HepG2 (cell line): ENCODE data around the gene GP1BA. TPM values are rescaled to one million over a fixed set of nuclear protein-coding genes. Genes with fewer than 3 reads are reported as not detected.

Experiments used
- AHR ChIP-seq: IDR thresholded peaks from 2 replicates; pipeline ENCODE4 v1.6.1; 2018; ENCODE audit warnings: missing genetic modification reagents, missing compliant biosample characterization
- ATF1 ChIP-seq: IDR thresholded peaks from 2 replicates; pipeline ENCODE4 v1.6.1; 2016; ENCODE audit warnings: mild to moderate bottlenecking, control low read depth
- ATRX ChIP-seq: sonication (generic); formaldehyde crosslinking; IDR thresholded peaks from 2 replicates; pipeline ENCODE4 v1.4.0; 2020; ENCODE audit warnings: missing genetic modification reagents, borderline replicate concordance
- DNMT3B ChIP-seq: conservative IDR thresholded peaks from 2 replicates; pipeline ENCODE4 v1.6.1; 2016; ENCODE audit warnings: missing biosample characterization, control low read depth
- FOXM1 ChIP-seq: sonication (generic); formaldehyde crosslinking; IDR thresholded peaks from 2 replicates; pipeline ENCODE4 v1.5.0; 2020; ENCODE audit warnings: missing genetic modification reagents
- GABPB1 ChIP-seq: IDR thresholded peaks from 2 replicates; pipeline ENCODE4 v1.6.1; 2016; ENCODE audit warnings: mild to moderate bottlenecking, missing genetic modification reagents, moderate library complexity, missing compliant biosample characterization
- GPN1 ChIP-seq: sonication (generic); formaldehyde crosslinking; IDR thresholded peaks from 2 replicates; pipeline ENCODE4 v1.5.1; 2020; ENCODE audit warnings: missing genetic modification reagents, borderline replicate concordance
- MLLT10 ChIP-seq: sonication (generic); formaldehyde crosslinking; IDR thresholded peaks from 2 replicates; pipeline ENCODE4 v1.4.0; 2020; ENCODE audit warnings: missing genetic modification reagents
- NCOR1 ChIP-seq: fragments of 200-600 bp; sonication (generic); IDR thresholded peaks from 2 replicates; pipeline ENCODE4 v1.7.0; 2017; ENCODE audit warnings: antibody characterized with exemption, low read length, borderline replicate concordance
- NFE2L2 ChIP-seq: fragments of 150-350 bp; IDR thresholded peaks from 2 replicates; pipeline ENCODE4 v1.6.1; 2014; ENCODE audit warnings: low read length
- NR1H2 ChIP-seq: sonication (generic); formaldehyde crosslinking; IDR thresholded peaks from 2 replicates; pipeline ENCODE4 v1.8.1; 2022; ENCODE audit warnings: low read depth, missing genetic modification reagents, borderline replicate concordance
- RFX1 ChIP-seq: fragments of 450-650 bp; IDR thresholded peaks from 2 replicates; pipeline ENCODE4 v1.6.1; 2017
- SIX1 ChIP-seq: sonication (generic); formaldehyde crosslinking; IDR thresholded peaks from 2 replicates; pipeline ENCODE4 v1.4.0; 2020; ENCODE audit warnings: missing genetic modification reagents, borderline replicate concordance
- TEAD3 ChIP-seq: optimal IDR thresholded peaks from 2 replicates; pipeline ENCODE3; 2016; ENCODE audit warnings: borderline replicate concordance
- ZEB1 ChIP-seq: IDR thresholded peaks from 2 replicates; pipeline ENCODE4 v1.6.1; 2012; ENCODE audit warnings: mild to moderate bottlenecking, low read depth, inconsistent platforms; ENCODE audit not compliant: insufficient replicate concordance
- ZKSCAN5 ChIP-seq: sonication (generic); formaldehyde crosslinking; IDR thresholded peaks from 2 replicates; pipeline ENCODE4 v1.5.1; 2020; ENCODE audit warnings: mild to moderate bottlenecking, missing genetic modification reagents
- ZNF274 ChIP-seq: sonication (generic); formaldehyde crosslinking; IDR thresholded peaks from 2 replicates; pipeline ENCODE4 v1.5.1; 2020; ENCODE audit warnings: mild to moderate bottlenecking, missing genetic modification reagents
- ZNF33A ChIP-seq: sonication (generic); formaldehyde crosslinking; IDR thresholded peaks from 2 replicates; pipeline ENCODE4 v1.5.1; 2020; ENCODE audit warnings: missing genetic modification reagents, mild to moderate bottlenecking, moderate library complexity, borderline replicate concordance
- ZNF431 ChIP-seq: sonication (generic); formaldehyde crosslinking; IDR thresholded peaks from 2 replicates; pipeline ENCODE4 v1.9.0; 2022; ENCODE audit warnings: missing genetic modification reagents, low read depth, mild to moderate bottlenecking, borderline replicate concordance
- ZNF549 ChIP-seq: sonication (generic); formaldehyde crosslinking; IDR thresholded peaks from 2 replicates; pipeline ENCODE4 v1.5.0; 2020; ENCODE audit warnings: missing genetic modification reagents
- ZNF570 ChIP-seq: sonication (generic); formaldehyde crosslinking; IDR thresholded peaks from 2 replicates; pipeline ENCODE4 v1.4.0; 2020; ENCODE audit warnings: mild to moderate bottlenecking, missing genetic modification reagents, borderline replicate concordance
- ZNF644 ChIP-seq: IDR thresholded peaks from 2 replicates; pipeline ENCODE4 v1.6.1; 2016; ENCODE audit warnings: low read depth
- ZNF652 ChIP-seq: IDR thresholded peaks from 2 replicates; pipeline ENCODE4 v1.6.1; 2016; ENCODE audit warnings: low read depth, borderline replicate concordance
- ZNF761 ChIP-seq: sonication (generic); formaldehyde crosslinking; conservative IDR thresholded peaks from 2 replicates; pipeline ENCODE4 v1.4.0; 2020; ENCODE audit warnings: mild to moderate bottlenecking, missing genetic modification reagents
- ZNF768 ChIP-seq: sonication (generic); formaldehyde crosslinking; IDR thresholded peaks from 2 replicates; pipeline ENCODE4 v1.4.0; 2020; ENCODE audit warnings: missing genetic modification reagents
- polyA plus RNA-seq, 8 experiments: library from polyadenylated mRNA; depleted of rRNA in 3 of 8; stranded (reverse) in 7 of 8; unstranded in 1 of 8; fragments of >200 nt; fragmentation: Illumina TruSeq in 4 of 8; extraction: Trizol in 4 of 8; gene quantifications; 2 replicates each; pipeline versions ENCODE4 v1.2.1 to v1.2.3, GENCODE V29; 2011 to 2016; ENCODE audit warnings: low read depth in 4 of 8, missing spikeins in 1 of 8, mixed read lengths in 1 of 8; ENCODE audit not compliant: insufficient read depth in 1 of 8
- total RNA-seq, 5 experiments: library from RNA; depleted of rRNA; stranded (reverse); fragments of >200 nt; fragmentation: Illumina TruSeq; extraction: Trizol; gene quantifications; 2 replicates each; pipeline ENCODE4 v1.2.3, GENCODE V29; 2016; ENCODE audit warnings: low read depth in 1 of 5
- TF ChIP-seq, protein P1 (sequence below): sonication (generic); formaldehyde crosslinking; IDR thresholded peaks from 2 replicates; pipeline ENCODE4 v1.4.0; 2020; ENCODE audit warnings: missing genetic modification reagents, borderline replicate concordance
- TF ChIP-seq, protein P2 (sequence below), 2 experiments: sonication (generic) in 1 of 2; formaldehyde crosslinking in 1 of 2; IDR thresholded peaks; 2 replicates each; pipeline versions ENCODE4 v1.5.1 to v1.6.1; 2011 to 2020; ENCODE audit warnings: borderline replicate concordance in 1 of 2, low read depth in 1 of 2, low read length in 1 of 2, mild to moderate bottlenecking in 1 of 2, missing genetic modification reagents in 1 of 2, moderate library complexity in 1 of 2

The GP1BA gene
- total and polyA plus RNA-seq, 2 of the 13 experiments (the other 11 are each of a cell fraction or from before 2014, with no cell fraction given), result not detected

DNA sequence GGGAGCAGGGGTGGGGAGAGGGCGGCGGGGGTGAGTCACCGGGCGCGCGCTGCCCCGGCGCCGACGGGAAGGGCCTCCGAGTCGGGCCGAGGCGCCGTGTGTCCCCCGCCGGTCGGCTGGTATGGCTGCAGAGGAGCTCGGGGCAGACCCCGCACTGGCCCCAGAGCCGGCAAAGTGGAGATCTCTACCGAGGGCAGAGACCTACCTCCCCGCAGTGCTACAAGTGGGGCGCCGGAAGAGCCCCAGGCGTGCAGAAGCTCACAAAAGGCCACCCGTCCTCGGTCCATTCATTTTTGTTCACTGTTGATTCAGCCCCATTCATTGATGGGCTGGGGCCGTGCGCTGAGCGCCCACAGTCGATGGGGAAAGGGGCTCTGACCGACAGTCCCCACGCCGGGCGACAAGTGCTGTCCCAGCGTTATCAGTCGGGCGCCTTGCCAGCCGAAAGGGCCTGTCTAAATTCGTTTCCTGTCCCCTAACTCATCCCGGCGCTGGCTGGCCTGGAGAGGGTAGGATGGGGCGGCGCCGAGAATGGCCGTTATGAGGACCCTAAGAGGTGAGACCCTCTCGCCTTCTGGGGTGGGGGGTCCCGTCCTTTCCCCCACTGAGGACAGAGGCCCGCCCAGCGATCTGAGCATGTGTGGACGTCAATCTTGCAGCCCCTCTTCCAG, 18.1 kb downstream of the GP1BA start (continued):
- TF ChIP-seq, protein P1, sequence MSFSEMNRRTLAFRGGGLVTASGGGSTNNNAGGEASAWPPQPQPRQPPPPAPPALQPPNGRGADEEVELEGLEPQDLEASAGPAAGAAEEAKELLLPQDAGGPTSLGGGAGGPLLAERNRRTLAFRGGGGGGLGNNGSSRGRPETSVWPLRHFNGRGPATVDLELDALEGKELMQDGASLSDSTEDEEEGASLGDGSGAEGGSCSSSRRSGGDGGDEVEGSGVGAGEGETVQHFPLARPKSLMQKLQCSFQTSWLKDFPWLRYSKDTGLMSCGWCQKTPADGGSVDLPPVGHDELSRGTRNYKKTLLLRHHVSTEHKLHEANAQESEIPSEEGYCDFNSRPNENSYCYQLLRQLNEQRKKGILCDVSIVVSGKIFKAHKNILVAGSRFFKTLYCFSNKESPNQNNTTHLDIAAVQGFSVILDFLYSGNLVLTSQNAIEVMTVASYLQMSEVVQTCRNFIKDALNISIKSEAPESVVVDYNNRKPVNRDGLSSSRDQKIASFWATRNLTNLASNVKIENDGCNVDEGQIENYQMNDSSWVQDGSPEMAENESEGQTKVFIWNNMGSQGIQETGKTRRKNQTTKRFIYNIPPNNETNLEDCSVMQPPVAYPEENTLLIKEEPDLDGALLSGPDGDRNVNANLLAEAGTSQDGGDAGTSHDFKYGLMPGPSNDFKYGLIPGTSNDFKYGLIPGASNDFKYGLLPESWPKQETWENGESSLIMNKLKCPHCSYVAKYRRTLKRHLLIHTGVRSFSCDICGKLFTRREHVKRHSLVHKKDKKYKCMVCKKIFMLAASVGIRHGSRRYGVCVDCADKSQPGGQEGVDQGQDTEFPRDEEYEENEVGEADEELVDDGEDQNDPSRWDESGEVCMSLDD (CRISPR knock-in tag), result 0 out of 2 replicates have a peak, but pooled peaks have one; percentile 16
- no peak for TF ChIP-seq DNMT3B
- no peak for TF ChIP-seq GPN1 (CRISPR knock-in tag)
- TF ChIP-seq ZNF274 (CRISPR knock-in tag), result no peak; the same call in 1 of the 2 replicates
- no peak for TF ChIP-seq RFX1
- TF ChIP-seq ZKSCAN5 (CRISPR knock-in tag), result no peak
- TF ChIP-seq, protein P2, sequence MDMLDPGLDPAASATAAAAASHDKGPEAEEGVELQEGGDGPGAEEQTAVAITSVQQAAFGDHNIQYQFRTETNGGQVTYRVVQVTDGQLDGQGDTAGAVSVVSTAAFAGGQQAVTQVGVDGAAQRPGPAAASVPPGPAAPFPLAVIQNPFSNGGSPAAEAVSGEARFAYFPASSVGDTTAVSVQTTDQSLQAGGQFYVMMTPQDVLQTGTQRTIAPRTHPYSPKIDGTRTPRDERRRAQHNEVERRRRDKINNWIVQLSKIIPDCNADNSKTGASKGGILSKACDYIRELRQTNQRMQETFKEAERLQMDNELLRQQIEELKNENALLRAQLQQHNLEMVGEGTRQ (IDR thresholded peaks at IDR 0.05; ENCODE audit: low read depth, low read length), result no peak
- TF ChIP-seq, protein P2 (CRISPR knock-in tag; IDR thresholded peaks at IDR 0.05; ENCODE audit: borderline replicate concordance), result no peak
- TF ChIP-seq ZNF33A, result 0 out of 2 replicates have a peak, but pooled peaks have one; percentile 10
- no peak for TF ChIP-seq ZNF644
- TF ChIP-seq SIX1 (CRISPR knock-in tag), result no peak
- no peak for TF ChIP-seq TEAD3
- TF ChIP-seq ZNF549 (CRISPR knock-in tag), result no peak
- peak; percentile 50; the same call in 1 of the 2 replicates for TF ChIP-seq GABPB1 (CRISPR knock-in tag)
- no peak for TF ChIP-seq FOXM1
- no peak for TF ChIP-seq NFE2L2
- no peak for TF ChIP-seq ZNF761 (CRISPR knock-in tag)
- TF ChIP-seq MLLT10, result no peak
- TF ChIP-seq ZNF570 (CRISPR knock-in tag), result no peak
- TF ChIP-seq ZNF652 (CRISPR knock-in tag), result no peak
- TF ChIP-seq ZEB1, result peak; percentile 65
- no peak for TF ChIP-seq NCOR1
- no peak for TF ChIP-seq ATRX (CRISPR knock-in tag)
- TF ChIP-seq AHR, result peak; percentile 32; the same call in 1 of the 2 replicates
- TF ChIP-seq ATF1, result no peak
- TF ChIP-seq ZNF431, result no peak
- TF ChIP-seq NR1H2 (CRISPR knock-in tag), result no peak
- TF ChIP-seq ZNF768, result no peak; the same call in 1 of the 2 replicates
